Neuronal stem cell (in vitro differentiated cells): ENCODE measurements around the gene SAFB2.

Source experiments
- DNase-seq: peaks from one replicate; pipeline ENCODE4 v3.0.0-alpha.2; 2013; ENCODE audit warnings: low spot score
- H2AFZ ChIP-seq: one replicate; pipeline ENCODE4 v1.6.1; 2013; ENCODE audit warnings: mild to moderate bottlenecking, low read length, inconsistent platforms
- H2AK5ac ChIP-seq: 2 replicates; pipeline ENCODE4 v1.6.1; 2013; ENCODE audit warnings: low read depth, mild to moderate bottlenecking, inconsistent platforms, low read length, moderate library complexity, mixed read lengths
- H2BK120ac ChIP-seq: 2 replicates; pipeline ENCODE4 v1.6.1; 2013; ENCODE audit warnings: low read depth, mild to moderate bottlenecking, inconsistent platforms, low read length, moderate library complexity, mixed read lengths
- H2BK12ac ChIP-seq: one replicate; pipeline ENCODE4 v1.6.1; 2013; ENCODE audit warnings: low read length, inconsistent platforms
- H2BK15ac ChIP-seq: 2 replicates; pipeline ENCODE4 v1.6.1; 2013; ENCODE audit warnings: mild to moderate bottlenecking, low read length, inconsistent platforms, mixed read lengths
- H2BK5ac ChIP-seq: one replicate; pipeline ENCODE4 v1.6.1; 2013; ENCODE audit warnings: inconsistent platforms, mild to moderate bottlenecking, low read length, moderate library complexity
- H3K14ac ChIP-seq: one replicate; pipeline ENCODE4 v1.6.1; 2013; ENCODE audit warnings: low read length, inconsistent platforms
- H3K18ac ChIP-seq: 2 replicates; pipeline ENCODE4 v1.6.1; 2013; ENCODE audit warnings: low read length, inconsistent platforms
- H3K23ac ChIP-seq: 2 replicates; pipeline ENCODE4 v1.6.1; 2013; ENCODE audit warnings: low read depth, mild to moderate bottlenecking, mixed read lengths, low read length, inconsistent platforms; ENCODE audit not compliant: poor library complexity
- H3K27ac ChIP-seq: replicated peaks from 3 replicates; pipeline ENCODE4 v1.5.1; 2013; ENCODE audit warnings: low read length, inconsistent platforms
- H3K27me3 ChIP-seq, 3 experiments: 2 replicates each; pipeline ENCODE4 v1.6.1; 2013; ENCODE audit warnings: low read length in 3 of 3, mild to moderate bottlenecking in 2 of 3, inconsistent platforms in 1 of 3, low read depth in 1 of 3, mixed read lengths in 1 of 3, moderate library complexity in 1 of 3; ENCODE audit not compliant: control insufficient read depth in 3 of 3, insufficient read depth in 3 of 3
- H3K36me3 ChIP-seq, 2 donors: replicated peaks in 1 of 2; 2 replicates each; pipeline ENCODE4 v1.6.1; 2013; ENCODE audit warnings: low read length in 2 of 2; ENCODE audit not compliant: control insufficient read depth in 2 of 2, insufficient read depth in 2 of 2
- H3K4ac ChIP-seq: 2 replicates; pipeline ENCODE4 v1.6.1; 2013; ENCODE audit warnings: inconsistent platforms, mild to moderate bottlenecking, low read length, moderate library complexity
- H3K4me1 ChIP-seq, 2 donors: 1 replicate in 1 of 2; 2 replicates in 1 of 2; pipeline ENCODE4 v1.6.1; 2013; ENCODE audit warnings: low read length in 2 of 2, low read depth in 1 of 2; ENCODE audit not compliant: control insufficient read depth in 2 of 2, insufficient read depth in 1 of 2
- H3K4me2 ChIP-seq: one replicate; pipeline ENCODE4 v1.6.1; 2013; ENCODE audit warnings: mild to moderate bottlenecking, low read length, inconsistent platforms; ENCODE audit not compliant: insufficient read depth, poor library complexity, severe bottlenecking
- H3K4me3 ChIP-seq, 2 donors: 2 replicates each; pipeline ENCODE4 v1.5.1; 2013; ENCODE audit warnings: low read length in 2 of 2, mild to moderate bottlenecking in 2 of 2, inconsistent platforms in 1 of 2, moderate library complexity in 1 of 2
- H3K79me1 ChIP-seq: one replicate; pipeline ENCODE4 v1.6.1; 2013; ENCODE audit warnings: low read depth, mild to moderate bottlenecking, inconsistent platforms, low read length, moderate library complexity
- H3K9ac ChIP-seq: one replicate; pipeline ENCODE4 v1.6.1; 2013; ENCODE audit warnings: mild to moderate bottlenecking, low read depth, low read length, inconsistent platforms; ENCODE audit not compliant: poor library complexity
- H3K9me3 ChIP-seq, 2 donors: replicated peaks in 1 of 2; 2 replicates each; pipeline versions ENCODE3 to v1.6.1; 2013; ENCODE audit warnings: low read length in 2 of 2, mild to moderate bottlenecking in 2 of 2, inconsistent platforms in 1 of 2, low read depth in 1 of 2, mixed read lengths in 1 of 2, moderate library complexity in 1 of 2; ENCODE audit not compliant: control insufficient read depth in 2 of 2, insufficient read depth in 1 of 2
- H4K8ac ChIP-seq: one replicate; pipeline ENCODE4 v1.6.1; 2013; ENCODE audit warnings: low read depth, mild to moderate bottlenecking, inconsistent platforms, low read length, moderate library complexity
- H4K91ac ChIP-seq: one replicate; pipeline ENCODE4 v1.6.1; 2013; ENCODE audit warnings: low read length, low read depth, mild to moderate bottlenecking, inconsistent platforms; ENCODE audit not compliant: poor library complexity
- WGBS, 2 donors: extraction: QIAGEN DNeasy Blood & Tissue Kit; methylation state at CpG; one replicate each; pipeline ENCODE4 v1.1.7; 2013; ENCODE audit warnings: missing lambda C conversion rate in 2 of 2, mixed read lengths in 1 of 2; ENCODE audit not compliant: insufficient read length in 2 of 2, insufficient replicate concordance in 1 of 2; ENCODE audit errors: extremely low coverage in 2 of 2; 5-methylcytosine and 5-hydroxymethylcytosine counted together

SAFB2 gene

GRCh38 chr19:5625641-5626040 is 3.1 kb upstream of the SAFB2 start:
- no peak overlapping the region for H3K9ac ChIP-seq
- H3K79me1 ChIP-seq: peaks cover 9% of the 10 kb centered on the region
- no peak overlapping the region for H2BK12ac ChIP-seq
- DNase-seq: no peak
- no peaks in the 10 kb centered on the region for H3K9me3 ChIP-seq
- no peak overlapping the region for H3K23ac ChIP-seq
- no peaks in the 10 kb centered on the region for H3K27me3 ChIP-seq
- no peak overlapping the region for H3K14ac ChIP-seq
- no peak overlapping the region for H2BK5ac ChIP-seq
- H3K4me3 ChIP-seq: peak overlapping the region in 1 of 2 donors; percentile 96
- H3K4me2 ChIP-seq: no peak overlapping the region
- H3K4me1 ChIP-seq: peaks cover 5 to 23% of the 10 kb centered on the region in 2 donors
- no peak overlapping the region for H2BK120ac ChIP-seq
- H3K27ac ChIP-seq: no peak overlapping the region
- H4K91ac ChIP-seq: no peak overlapping the region
- H3K4ac ChIP-seq: no peak overlapping the region
- no peak overlapping the region for H3K18ac ChIP-seq
- no peak overlapping the region for H2BK15ac ChIP-seq
- no peak overlapping the region for H2AFZ ChIP-seq
- H3K36me3 ChIP-seq: peaks cover 31 to 71% of the 10 kb centered on the region in 2 donors
- H4K8ac ChIP-seq: no peak overlapping the region
- no peak overlapping the region for H2AK5ac ChIP-seq
- WGBS, 2 donors: no CpG with 5 or more reads among the region's 12 CpGs

- Histone ChIP-seq H3K27ac (no peak overlapping the region), H3K9me3 (no peaks in the 10 kb centered on the region), H2AFZ (no peak overlapping the region), H4K8ac (no peak overlapping the region), H3K27me3 (no peaks in the 10 kb centered on the region), H2BK15ac (no peak overlapping the region), H3K4me2 (peak overlapping the region; percentile 75), H2BK5ac (no peak overlapping the region), H4K91ac (no peak overlapping the region), H3K79me1 (peaks cover 9% of the 10 kb centered on the region), H3K9ac (no peak overlapping the region), H3K36me3 (peaks cover 36 to 71% of the 10 kb centered on the region in 2 donors), H2BK12ac (no peak overlapping the region), H3K4me1 (peaks cover 5 to 26% of the 10 kb centered on the region in 2 donors), H3K14ac (no peak overlapping the region), H3K4ac (no peak overlapping the region), H2BK120ac (no peak overlapping the region), H3K23ac (no peak overlapping the region), H3K4me3 (peak overlapping the region in 1 of 2 donors; percentile 96), H3K18ac (no peak overlapping the region), H2AK5ac (no peak overlapping the region)
- DNase-seq: no peak
- WGBS, 2 donors: no CpG with 5 or more reads among the region's 8 CpGs
Observed at GRCh38 chr19:5624741-5625278, 2.2 kb upstream of the SAFB2 start.

- no peak overlapping the region for H4K8ac ChIP-seq
- no peak overlapping the region for H3K4ac ChIP-seq
- no peak overlapping the region for H2BK5ac ChIP-seq
- H2AFZ ChIP-seq: no peak overlapping the region
- no peak overlapping the region for H2BK120ac ChIP-seq
- H3K9me3 ChIP-seq: no peaks in the 10 kb centered on the region
- H2AK5ac ChIP-seq: no peak overlapping the region
- no peak for DNase-seq
- H3K4me1 ChIP-seq: peaks cover 5 to 26% of the 10 kb centered on the region in 2 donors
- H3K9ac ChIP-seq: no peak overlapping the region
- H3K23ac ChIP-seq: no peak overlapping the region
- H2BK15ac ChIP-seq: no peak overlapping the region
- H3K27me3 ChIP-seq: no peaks in the 10 kb centered on the region
- no peak overlapping the region for H2BK12ac ChIP-seq
- peaks cover 35 to 71% of the 10 kb centered on the region in 2 donors for H3K36me3 ChIP-seq
- no peak overlapping the region for H4K91ac ChIP-seq
- no CpG with 5 or more reads among the region's 20 CpGs for WGBS, 2 donors
- H3K14ac ChIP-seq: no peak overlapping the region
- peaks cover 9% of the 10 kb centered on the region for H3K79me1 ChIP-seq
- no peak overlapping the region for H3K27ac ChIP-seq
- no peak overlapping the region for H3K18ac ChIP-seq
- peak overlapping the region; percentile 75 for H3K4me2 ChIP-seq
- peak overlapping the region; percentile 96 to 99 for H3K4me3 ChIP-seq
Observed at GRCh38 chr19:5624018-5624663, 1.6 kb upstream of the SAFB2 start.

- no peak overlapping the region for H4K8ac ChIP-seq
- H3K9ac ChIP-seq: peak overlapping the region; percentile 98
- no CpG with 5 or more reads among the region's 50 CpGs for WGBS, 2 donors
- peak overlapping the region; percentile 89 for H2AFZ ChIP-seq
- peaks cover 5 to 26% of the 10 kb centered on the region in 2 donors for H3K4me1 ChIP-seq
- peak overlapping the region; percentile 90 for H3K27ac ChIP-seq
- H3K36me3 ChIP-seq: peaks cover 36 to 71% of the 10 kb centered on the region in 2 donors
- peak overlapping the region; percentile 58 for H3K4ac ChIP-seq
- peak overlapping the region; percentile 75 for H3K4me2 ChIP-seq
- H2BK12ac ChIP-seq: no peak overlapping the region
- peak overlapping the region; percentile 72 for H3K14ac ChIP-seq
- peak overlapping the region; percentile 42 for H2BK5ac ChIP-seq
- peak overlapping the region; percentile 89 for H3K23ac ChIP-seq
- DNase-seq: no peak
- H2BK120ac ChIP-seq: no peak overlapping the region
- peaks cover 9% of the 10 kb centered on the region for H3K79me1 ChIP-seq
- peak overlapping the region; percentile 93 for H2AK5ac ChIP-seq
- H3K9me3 ChIP-seq: no peaks in the 10 kb centered on the region
- peak overlapping the region; percentile 96 to 99 for H3K4me3 ChIP-seq
- peak overlapping the region; percentile 40 for H2BK15ac ChIP-seq
- peak overlapping the region; percentile 96 for H3K18ac ChIP-seq
- H3K27me3 ChIP-seq: no peaks in the 10 kb centered on the region
- no peak overlapping the region for H4K91ac ChIP-seq
Observed at GRCh38 chr19:5623397-5624017, 931 bp upstream of the SAFB2 start.
